ENCODE data around the gene MCF2L. TPM values are rescaled to one million over a fixed set of nuclear protein-coding genes. Genes with fewer than 3 reads are reported as not detected.

Gene MCF2L
- polyA plus RNA-seq, 2 of the 4 experiments (the other 2 are of a cell fraction) = 0.36 to 0.92 TPM

DNA sequence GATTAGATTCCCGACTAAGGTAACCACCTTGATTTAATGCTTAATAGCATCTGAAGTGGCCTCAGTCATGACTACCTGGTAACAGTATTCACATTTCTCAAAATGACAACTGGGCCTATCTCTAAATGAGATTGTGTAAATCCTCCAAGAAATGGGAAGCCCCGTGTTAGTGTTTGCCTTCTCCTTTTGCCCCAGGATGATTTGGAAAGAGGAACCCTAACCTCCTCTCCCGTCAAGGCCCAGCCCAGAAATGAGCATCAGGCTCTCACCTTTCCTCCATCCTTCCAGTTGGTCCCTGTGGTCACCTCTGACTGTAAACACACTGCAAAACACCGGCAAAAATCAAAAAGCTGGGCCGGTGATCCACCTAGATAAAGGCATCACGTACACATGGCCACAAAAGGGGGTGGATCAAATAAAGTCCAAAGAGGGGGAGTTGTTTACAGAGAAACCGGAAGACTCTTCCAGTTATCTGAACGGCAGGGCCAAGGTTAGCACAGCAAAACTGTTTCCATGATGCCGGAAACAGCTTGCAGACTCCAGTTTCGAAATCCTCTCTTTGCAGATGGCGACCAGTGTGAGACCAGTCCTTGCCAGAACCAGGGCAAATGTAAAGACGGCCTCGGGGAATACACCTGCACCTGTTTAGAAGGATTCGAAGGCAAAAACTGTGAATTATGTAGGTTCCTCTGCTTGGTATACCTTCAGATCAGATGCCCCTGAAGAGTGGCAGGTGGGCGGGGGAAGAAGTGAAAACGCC lies 170.0 kb downstream of the MCF2L start:
- CTCF ChIA-PET = no interaction called here
- Histone ChIP-seq H3K4me1 (no peaks in the 10 kb centered on the region), H3K27ac (no peak overlapping the region), H3K4me2 (no peak overlapping the region), H3K9me3 (no peaks in the 10 kb centered on the region), H3K4me3 (no peak overlapping the region)
- TF ChIP-seq RNF2 (IDR thresholded peaks at IDR 0.05; ENCODE audit: borderline replicate concordance, low read depth) = no peak
- no peak for TF ChIP-seq PHF8 (IDR thresholded peaks at IDR 0.05; ENCODE audit: borderline replicate concordance, low read depth)
- no peak for TF ChIP-seq HOXB13 (CRISPR knock-in tag; IDR thresholded peaks at IDR 0.05; ENCODE audit: low read depth)
- no peak for TF ChIP-seq ZNF302 (CRISPR knock-in tag; IDR thresholded peaks at IDR 0.05)
- TF ChIP-seq EHMT2 (IDR thresholded peaks at IDR 0.05; ENCODE audit: low read depth) = no peak
- TF ChIP-seq, protein P1, sequence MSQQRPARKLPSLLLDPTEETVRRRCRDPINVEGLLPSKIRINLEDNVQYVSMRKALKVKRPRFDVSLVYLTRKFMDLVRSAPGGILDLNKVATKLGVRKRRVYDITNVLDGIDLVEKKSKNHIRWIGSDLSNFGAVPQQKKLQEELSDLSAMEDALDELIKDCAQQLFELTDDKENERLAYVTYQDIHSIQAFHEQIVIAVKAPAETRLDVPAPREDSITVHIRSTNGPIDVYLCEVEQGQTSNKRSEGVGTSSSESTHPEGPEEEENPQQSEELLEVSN (IDR thresholded peaks at IDR 0.05; ENCODE audit: borderline replicate concordance, low read depth) = no peak
- TF ChIP-seq HOXB5 (CRISPR knock-in tag; IDR thresholded peaks at IDR 0.05) = no peak
- no peak for TF ChIP-seq RFX5 (IDR thresholded peaks at IDR 0.05)
- TF ChIP-seq, protein P2, sequence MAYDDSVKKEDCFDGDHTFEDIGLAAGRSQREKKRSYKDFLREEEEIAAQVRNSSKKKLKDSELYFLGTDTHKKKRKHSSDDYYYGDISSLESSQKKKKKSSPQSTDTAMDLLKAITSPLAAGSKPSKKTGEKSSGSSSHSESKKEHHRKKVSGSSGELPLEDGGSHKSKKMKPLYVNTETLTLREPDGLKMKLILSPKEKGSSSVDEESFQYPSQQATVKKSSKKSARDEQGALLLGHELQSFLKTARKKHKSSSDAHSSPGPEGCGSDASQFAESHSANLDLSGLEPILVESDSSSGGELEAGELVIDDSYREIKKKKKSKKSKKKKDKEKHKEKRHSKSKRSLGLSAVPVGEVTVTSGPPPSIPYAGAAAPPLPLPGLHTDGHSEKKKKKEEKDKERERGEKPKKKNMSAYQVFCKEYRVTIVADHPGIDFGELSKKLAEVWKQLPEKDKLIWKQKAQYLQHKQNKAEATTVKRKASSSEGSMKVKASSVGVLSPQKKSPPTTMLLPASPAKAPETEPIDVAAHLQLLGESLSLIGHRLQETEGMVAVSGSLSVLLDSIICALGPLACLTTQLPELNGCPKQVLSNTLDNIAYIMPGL (CRISPR knock-in tag; IDR thresholded peaks at IDR 0.05; ENCODE audit: borderline replicate concordance) = no peak
- TF ChIP-seq HOXA7 (CRISPR knock-in tag; IDR thresholded peaks at IDR 0.05) = no peak
- TF ChIP-seq CHD2 (IDR thresholded peaks at IDR 0.05; ENCODE audit: low read length, partially characterized antibody) = no peak
- TF ChIP-seq ESRRA (IDR thresholded peaks at IDR 0.05; ENCODE audit: borderline replicate concordance, low read length) = no peak
- TF ChIP-seq GATA3 (IDR thresholded peaks at IDR 0.05; ENCODE audit: borderline replicate concordance) = no peak
- no peak for TF ChIP-seq CBX8 (IDR thresholded peaks at IDR 0.05)
- no peak for TF ChIP-seq HEYL (CRISPR knock-in tag; IDR thresholded peaks at IDR 0.05)
- TF ChIP-seq, protein P3, sequence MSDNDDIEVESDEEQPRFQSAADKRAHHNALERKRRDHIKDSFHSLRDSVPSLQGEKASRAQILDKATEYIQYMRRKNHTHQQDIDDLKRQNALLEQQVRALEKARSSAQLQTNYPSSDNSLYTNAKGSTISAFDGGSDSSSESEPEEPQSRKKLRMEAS (IDR thresholded peaks at IDR 0.05) = no peak
- TF ChIP-seq, protein P4, sequence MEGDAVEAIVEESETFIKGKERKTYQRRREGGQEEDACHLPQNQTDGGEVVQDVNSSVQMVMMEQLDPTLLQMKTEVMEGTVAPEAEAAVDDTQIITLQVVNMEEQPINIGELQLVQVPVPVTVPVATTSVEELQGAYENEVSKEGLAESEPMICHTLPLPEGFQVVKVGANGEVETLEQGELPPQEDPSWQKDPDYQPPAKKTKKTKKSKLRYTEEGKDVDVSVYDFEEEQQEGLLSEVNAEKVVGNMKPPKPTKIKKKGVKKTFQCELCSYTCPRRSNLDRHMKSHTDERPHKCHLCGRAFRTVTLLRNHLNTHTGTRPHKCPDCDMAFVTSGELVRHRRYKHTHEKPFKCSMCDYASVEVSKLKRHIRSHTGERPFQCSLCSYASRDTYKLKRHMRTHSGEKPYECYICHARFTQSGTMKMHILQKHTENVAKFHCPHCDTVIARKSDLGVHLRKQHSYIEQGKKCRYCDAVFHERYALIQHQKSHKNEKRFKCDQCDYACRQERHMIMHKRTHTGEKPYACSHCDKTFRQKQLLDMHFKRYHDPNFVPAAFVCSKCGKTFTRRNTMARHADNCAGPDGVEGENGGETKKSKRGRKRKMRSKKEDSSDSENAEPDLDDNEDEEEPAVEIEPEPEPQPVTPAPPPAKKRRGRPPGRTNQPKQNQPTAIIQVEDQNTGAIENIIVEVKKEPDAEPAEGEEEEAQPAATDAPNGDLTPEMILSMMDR (IDR thresholded peaks at IDR 0.05) = no peak
- TF ChIP-seq ZSCAN20 (CRISPR knock-in tag; IDR thresholded peaks at IDR 0.05) = no peak
- FAIRE-seq (no peak), DNase-seq (ENCODE audit: low read depth in 1 of 2, low spot score in 1 of 2) (no peak), ATAC-seq (no peak)
- POLR2A ChIA-PET = no interaction called here
- 64% methylated on average over 16 of the region's 16 CpGs for WGBS (ENCODE audit: missing lambda C conversion rate)

DNA sequence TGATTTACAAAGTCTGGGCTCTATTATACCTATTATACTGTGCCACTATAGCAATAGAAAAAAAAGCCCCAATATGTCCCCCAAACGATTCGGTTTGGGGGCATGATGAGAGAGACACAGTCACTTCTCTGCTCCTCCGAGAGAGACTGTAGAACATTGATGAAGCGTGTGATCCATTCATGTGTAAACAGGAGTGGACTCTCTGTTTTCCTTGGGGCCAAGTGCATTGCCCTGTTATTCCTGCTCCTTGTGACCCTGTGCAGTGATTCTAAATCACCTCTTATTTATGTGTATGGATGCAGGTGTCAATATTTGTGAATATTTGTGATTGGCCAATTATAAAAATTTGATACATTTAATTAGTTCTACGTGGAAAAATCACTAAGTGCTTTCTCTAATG lies 170.6 kb downstream of the MCF2L start:
- H3K9me3 ChIP-seq = no peaks in the 10 kb centered on the region
- no peak overlapping the region for H3K4me2 ChIP-seq
- 41% methylated on average over 5 of the region's 5 CpGs for WGBS (ENCODE audit: missing lambda C conversion rate)
- ATAC-seq (no peak), FAIRE-seq (no peak), DNase-seq (ENCODE audit: low read depth in 1 of 2, low spot score in 1 of 2) (no peak)
- H3K4me3 ChIP-seq = no peak overlapping the region
- POLR2A ChIA-PET = no interaction called here
- H3K4me1 ChIP-seq = no peaks in the 10 kb centered on the region
- CTCF ChIA-PET = interaction anchor here (0.6 kb wide), 1 partner anchor 74 kb away, joined by 5 read pairs; no protein-coding TSS in a partner anchor
- TF ChIP-seq CHD4 (IDR thresholded peaks at IDR 0.05; ENCODE audit: borderline replicate concordance) (no peak), BHLHE40 (IDR thresholded peaks at IDR 0.05; ENCODE audit: low read depth, low read length) (no peak), CHD2 (IDR thresholded peaks at IDR 0.05; ENCODE audit: low read length, partially characterized antibody) (no peak), MAZ (IDR thresholded peaks at IDR 0.05; ENCODE audit: borderline replicate concordance, low read depth, low read length) (no peak), ZNF302 (CRISPR knock-in tag; IDR thresholded peaks at IDR 0.05) (no peak), JUN (IDR thresholded peaks at IDR 0.05) (no peak), MYC (IDR thresholded peaks at IDR 0.05; ENCODE audit: borderline replicate concordance, low read length) (no peak), CEBPB (IDR thresholded peaks at IDR 0.05) (no peak)
- TF ChIP-seq, protein P5, sequence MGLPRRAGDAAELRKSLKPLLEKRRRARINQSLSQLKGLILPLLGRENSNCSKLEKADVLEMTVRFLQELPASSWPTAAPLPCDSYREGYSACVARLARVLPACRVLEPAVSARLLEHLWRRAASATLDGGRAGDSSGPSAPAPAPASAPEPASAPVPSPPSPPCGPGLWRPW (IDR thresholded peaks at IDR 0.05) = no peak
- TF ChIP-seq, protein P6, sequence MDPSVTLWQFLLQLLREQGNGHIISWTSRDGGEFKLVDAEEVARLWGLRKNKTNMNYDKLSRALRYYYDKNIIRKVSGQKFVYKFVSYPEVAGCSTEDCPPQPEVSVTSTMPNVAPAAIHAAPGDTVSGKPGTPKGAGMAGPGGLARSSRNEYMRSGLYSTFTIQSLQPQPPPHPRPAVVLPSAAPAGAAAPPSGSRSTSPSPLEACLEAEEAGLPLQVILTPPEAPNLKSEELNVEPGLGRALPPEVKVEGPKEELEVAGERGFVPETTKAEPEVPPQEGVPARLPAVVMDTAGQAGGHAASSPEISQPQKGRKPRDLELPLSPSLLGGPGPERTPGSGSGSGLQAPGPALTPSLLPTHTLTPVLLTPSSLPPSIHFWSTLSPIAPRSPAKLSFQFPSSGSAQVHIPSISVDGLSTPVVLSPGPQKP (IDR thresholded peaks at IDR 0.05; ENCODE audit: low read depth, low read length) = no peak
- TF ChIP-seq, protein P7, sequence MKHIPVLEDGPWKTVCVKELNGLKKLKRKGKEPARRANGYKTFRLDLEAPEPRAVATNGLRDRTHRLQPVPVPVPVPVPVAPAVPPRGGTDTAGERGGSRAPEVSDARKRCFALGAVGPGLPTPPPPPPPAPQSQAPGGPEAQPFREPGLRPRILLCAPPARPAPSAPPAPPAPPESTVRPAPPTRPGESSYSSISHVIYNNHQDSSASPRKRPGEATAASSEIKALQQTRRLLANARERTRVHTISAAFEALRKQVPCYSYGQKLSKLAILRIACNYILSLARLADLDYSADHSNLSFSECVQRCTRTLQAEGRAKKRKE (CRISPR knock-in tag; IDR thresholded peaks at IDR 0.05; ENCODE audit: low read depth) = no peak
- no peak overlapping the region for H3K27ac ChIP-seq

Measured in A549 (cell line).